OCI-LY7 (cell line): ENCODE data around the gene TRAPPC10. TPM values are rescaled to one million over a fixed set of nuclear protein-coding genes. Genes with fewer than 3 reads are reported as not detected.

ENCODE experiments used
- BruUV-seq: library from RNA; stranded (reverse); fragments of 400-500 nt; replicated peaks from 2 replicates; lab custom pipeline; 2021; lab: Mats Ljungman, UMichigan
- CTCF ChIA-PET: fragments of 300-600 bp; sonication (Branson Sonifier 250); formaldehyde crosslinking; loops from one replicate; lab custom pipeline; 2022; ENCODE audit warnings: antibody characterized with exemption; ENCODE audit not compliant: unreplicated experiment; lab: Charles Lee
- POLR2A ChIA-PET: fragments of 300-600 bp; sonication (Branson Sonifier 250); formaldehyde crosslinking; loops from one replicate; lab custom pipeline; 2022; ENCODE audit warnings: antibody characterized with exemption; lab: Charles Lee
- DNase-seq: peaks from one replicate; pipeline ENCODE4 v3.0.0-alpha.2; 2015; ENCODE audit warnings: low spot score
- H2AFZ ChIP-seq: fragments of 200-600 bp; sonication (generic), shearing (Covaris generic); 2 replicates; pipeline ENCODE4 v1.6.1; 2014; ENCODE audit warnings: mild to moderate bottlenecking, antibody characterized with exemption, low read length, moderate library complexity
- H3K27ac ChIP-seq: fragments of 200-600 bp; sonication (generic); 2 replicates; pipeline ENCODE4 v1.5.1; 2014; ENCODE audit warnings: mixed run types, low read depth, mild to moderate bottlenecking, moderate library complexity, low read length, inconsistent platforms; ENCODE audit not compliant: poor library complexity, severe bottlenecking
- H3K36me3 ChIP-seq: fragments of 200-600 bp; sonication (generic); 2 replicates; pipeline ENCODE4 v1.6.1; 2014; ENCODE audit warnings: mild to moderate bottlenecking, antibody characterized with exemption, low read length, moderate library complexity, mixed read lengths; ENCODE audit not compliant: insufficient read depth
- H3K4me1 ChIP-seq: fragments of 200-600 bp; sonication (generic); 2 replicates; pipeline ENCODE4 v1.5.1; 2014; ENCODE audit warnings: mild to moderate bottlenecking, low read length; ENCODE audit not compliant: insufficient read depth, poor library complexity, severe bottlenecking
- H3K4me2 ChIP-seq: fragments of 200-600 bp; sonication (generic); 2 replicates; pipeline ENCODE4 v1.6.1; 2014; ENCODE audit warnings: mild to moderate bottlenecking, low read length
- H3K4me3 ChIP-seq: fragments of 200-600 bp; sonication (generic); 2 replicates; pipeline ENCODE4 v1.5.1; 2014; ENCODE audit warnings: mild to moderate bottlenecking, low read depth, low read length; ENCODE audit not compliant: poor library complexity, severe bottlenecking
- H3K79me2 ChIP-seq: fragments of 200-600 bp; sonication (generic); 2 replicates; pipeline ENCODE4 v1.6.1; 2016; ENCODE audit warnings: low read depth, mild to moderate bottlenecking, low read length, moderate library complexity, mixed read lengths; ENCODE audit not compliant: insufficient read depth
- H3K9me2 ChIP-seq: fragments of 200-600 bp; sonication (generic); 2 replicates; pipeline ENCODE4 v1.6.1; 2016; ENCODE audit warnings: mild to moderate bottlenecking, low read length, mixed read lengths; ENCODE audit not compliant: insufficient read depth
- H3K9me3 ChIP-seq: fragments of 200-600 bp; sonication (generic); 2 replicates; pipeline ENCODE4 v1.6.1; 2014; ENCODE audit warnings: mild to moderate bottlenecking, mixed run types, low read length, mixed read lengths
- H4K20me1 ChIP-seq: fragments of 200-600 bp; sonication (generic); 2 replicates; pipeline ENCODE4 v1.6.1; 2014; ENCODE audit warnings: mild to moderate bottlenecking, antibody characterized with exemption, low read length, moderate library complexity, mixed read lengths; ENCODE audit not compliant: insufficient read depth
- EZH2phosphoT487 ChIP-seq: fragments of 200-600 bp; sonication (generic); IDR thresholded peaks from 2 replicates; pipeline ENCODE4 v1.6.1; 2018; ENCODE audit warnings: low read depth, borderline replicate concordance, mild to moderate bottlenecking, mixed run types, antibody characterized with exemption, low read length, moderate library complexity, mixed read lengths
- intact Hi-C: fragments of 100-400 bp; cut with micrococcal nuclease; formaldehyde crosslinking; loops from one replicate; pipeline ENCODE4 v1.10.0; 2022; ENCODE audit not compliant: unreplicated experiment
- total RNA-seq, 2 experiments: library from RNA; depleted of rRNA in 1 of 2; stranded (reverse); fragments of >200 nt in 1 of 2; shearing (Covaris generic) in 1 of 2; gene quantifications; 2 replicates each; pipeline ENCODE4 v1.2.3, GENCODE V29; 2014 to 2022
- TF ChIP-seq, protein P1 (sequence below): fragments of 200-600 bp; sonication (generic); conservative IDR thresholded peaks from 2 replicates; pipeline ENCODE4 v1.5.1; 2014; ENCODE audit warnings: mild to moderate bottlenecking, antibody characterized with exemption, low read length, moderate library complexity, mixed read lengths

The TRAPPC10 gene
- total RNA-seq, 2 experiments from 2014 or later, result 37.4 to 54.7 TPM

DNA sequence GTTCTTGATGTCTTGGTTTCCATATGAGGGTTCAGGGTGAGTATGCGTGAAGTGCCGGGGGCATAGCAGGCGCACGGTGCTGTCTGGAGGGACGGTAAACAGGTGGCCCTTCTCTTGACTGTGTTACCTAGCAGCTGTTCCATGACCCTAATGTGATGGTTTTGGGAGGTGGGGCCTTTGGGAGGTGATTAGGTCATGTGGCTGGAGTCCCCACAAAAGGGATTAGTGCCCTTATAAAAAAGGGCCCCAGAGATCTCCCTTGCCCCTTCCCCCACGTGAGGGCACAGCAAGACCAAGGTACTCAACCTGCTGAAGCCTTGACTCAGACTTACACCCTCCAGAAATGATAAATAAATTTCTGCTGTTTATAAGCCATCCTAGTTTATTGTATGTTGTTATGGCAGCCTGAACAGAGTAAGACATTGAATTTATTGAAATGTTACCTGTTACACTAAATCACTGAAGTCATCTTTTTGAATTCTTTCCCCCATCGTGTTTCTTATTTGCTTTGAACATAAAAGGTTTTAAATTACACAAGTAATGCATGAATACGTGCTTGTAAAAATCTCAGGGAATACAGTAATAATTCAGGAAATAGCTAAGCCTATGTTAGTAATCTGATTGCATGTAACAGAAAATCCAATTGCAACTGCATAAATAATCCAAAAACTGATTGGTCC is 15.6 kb downstream of the TRAPPC10 start:
- intact Hi-C loops, result no loop called here
- DNase-seq, result no peak
- Histone ChIP-seq H2AFZ (no peak overlapping the region), H3K4me2 (no peak overlapping the region), H3K27ac (no peak overlapping the region), H3K9me3 (no peaks in the 10 kb centered on the region), H4K20me1 (peaks cover 20% of the 10 kb centered on the region; the same call in 1 of the 2 replicates), H3K4me1 (peaks cover 6% of the 10 kb centered on the region), H3K4me3 (no peak overlapping the region), H3K79me2 (peaks cover 87% of the 10 kb centered on the region), H3K9me2 (no peaks in the 10 kb centered on the region), H3K36me3 (peaks cover 14% of the 10 kb centered on the region)
- TF ChIP-seq, protein P1, sequence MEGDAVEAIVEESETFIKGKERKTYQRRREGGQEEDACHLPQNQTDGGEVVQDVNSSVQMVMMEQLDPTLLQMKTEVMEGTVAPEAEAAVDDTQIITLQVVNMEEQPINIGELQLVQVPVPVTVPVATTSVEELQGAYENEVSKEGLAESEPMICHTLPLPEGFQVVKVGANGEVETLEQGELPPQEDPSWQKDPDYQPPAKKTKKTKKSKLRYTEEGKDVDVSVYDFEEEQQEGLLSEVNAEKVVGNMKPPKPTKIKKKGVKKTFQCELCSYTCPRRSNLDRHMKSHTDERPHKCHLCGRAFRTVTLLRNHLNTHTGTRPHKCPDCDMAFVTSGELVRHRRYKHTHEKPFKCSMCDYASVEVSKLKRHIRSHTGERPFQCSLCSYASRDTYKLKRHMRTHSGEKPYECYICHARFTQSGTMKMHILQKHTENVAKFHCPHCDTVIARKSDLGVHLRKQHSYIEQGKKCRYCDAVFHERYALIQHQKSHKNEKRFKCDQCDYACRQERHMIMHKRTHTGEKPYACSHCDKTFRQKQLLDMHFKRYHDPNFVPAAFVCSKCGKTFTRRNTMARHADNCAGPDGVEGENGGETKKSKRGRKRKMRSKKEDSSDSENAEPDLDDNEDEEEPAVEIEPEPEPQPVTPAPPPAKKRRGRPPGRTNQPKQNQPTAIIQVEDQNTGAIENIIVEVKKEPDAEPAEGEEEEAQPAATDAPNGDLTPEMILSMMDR, result no peak
- TF ChIP-seq EZH2phosphoT487, result no peak
- BruUV-seq, result no TSS peak
- ChIA-PET CTCF (no interaction called here), POLR2A (no interaction called here)

DNA sequence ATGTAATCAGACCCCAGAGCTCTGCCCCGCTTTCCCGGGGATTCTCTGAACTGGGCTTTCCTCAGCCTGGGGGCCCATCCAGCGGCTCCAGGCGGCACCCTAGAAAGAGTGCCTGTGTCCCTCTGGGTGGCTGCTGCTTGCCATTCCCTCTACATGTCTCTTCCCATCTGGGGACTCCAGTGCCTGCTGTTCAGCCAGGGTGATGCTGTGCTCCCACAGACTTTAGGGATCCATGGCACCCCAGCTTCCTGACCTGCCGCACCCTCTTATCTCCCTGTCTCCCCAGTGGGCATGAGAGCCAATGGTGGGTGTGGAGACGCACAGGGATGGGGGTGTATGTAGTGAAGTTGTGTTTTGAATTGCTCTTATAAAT is 16.2 kb downstream of the TRAPPC10 start:
- H3K79me2 ChIP-seq, result peaks cover 83% of the 10 kb centered on the region
- intact Hi-C loops, result no loop called here
- no peaks in the 10 kb centered on the region for H3K9me2 ChIP-seq
- H4K20me1 ChIP-seq, result peaks cover 20% of the 10 kb centered on the region; the same call in 1 of the 2 replicates
- peaks cover 6% of the 10 kb centered on the region for H3K4me1 ChIP-seq
- peaks cover 19% of the 10 kb centered on the region for H3K36me3 ChIP-seq
- TF ChIP-seq, protein P1, result no peak
- no peak for TF ChIP-seq EZH2phosphoT487
- H2AFZ ChIP-seq, result no peak overlapping the region
- no peak overlapping the region for H3K27ac ChIP-seq
- no peak overlapping the region for H3K4me2 ChIP-seq
- H3K4me3 ChIP-seq, result no peak overlapping the region
- BruUV-seq, result no TSS peak
- CTCF ChIA-PET, result no interaction called here
- no peak for DNase-seq
- POLR2A ChIA-PET, result no interaction called here
- H3K9me3 ChIP-seq, result no peaks in the 10 kb centered on the region

GRCh38 chr21:44029460-44030087 is 17.5 kb downstream of the TRAPPC10 start:
- no peak overlapping the region for H3K27ac ChIP-seq
- TF ChIP-seq, protein P1, result no peak
- TF ChIP-seq EZH2phosphoT487, result no peak
- intact Hi-C loops, result no loop called here
- no peak overlapping the region for H2AFZ ChIP-seq
- no peaks in the 10 kb centered on the region for H3K9me2 ChIP-seq
- H3K4me1 ChIP-seq, result peaks cover 6% of the 10 kb centered on the region
- DNase-seq, result no peak
- BruUV-seq, result no TSS peak
- ChIA-PET CTCF (no interaction called here), POLR2A (no interaction called here)
- H3K79me2 ChIP-seq, result peaks cover 70% of the 10 kb centered on the region
- no peak overlapping the region for H3K4me3 ChIP-seq
- no peaks in the 10 kb centered on the region for H3K9me3 ChIP-seq
- peaks cover 14% of the 10 kb centered on the region; the same call in 1 of the 2 replicates for H4K20me1 ChIP-seq
- H3K4me2 ChIP-seq, result no peak overlapping the region
- H3K36me3 ChIP-seq, result peaks cover 26% of the 10 kb centered on the region
